ENCODE data around the gene BRF1.
A peak's percentile ranks its signal among the peaks of the same experiment; 100 is the strongest.
"Not testable (repeated sequence)": the region's sequence is repeated elsewhere in the genome, so short reads cannot be mapped to it uniquely, and the experiment has no call there.

BRF1 gene

DNA sequence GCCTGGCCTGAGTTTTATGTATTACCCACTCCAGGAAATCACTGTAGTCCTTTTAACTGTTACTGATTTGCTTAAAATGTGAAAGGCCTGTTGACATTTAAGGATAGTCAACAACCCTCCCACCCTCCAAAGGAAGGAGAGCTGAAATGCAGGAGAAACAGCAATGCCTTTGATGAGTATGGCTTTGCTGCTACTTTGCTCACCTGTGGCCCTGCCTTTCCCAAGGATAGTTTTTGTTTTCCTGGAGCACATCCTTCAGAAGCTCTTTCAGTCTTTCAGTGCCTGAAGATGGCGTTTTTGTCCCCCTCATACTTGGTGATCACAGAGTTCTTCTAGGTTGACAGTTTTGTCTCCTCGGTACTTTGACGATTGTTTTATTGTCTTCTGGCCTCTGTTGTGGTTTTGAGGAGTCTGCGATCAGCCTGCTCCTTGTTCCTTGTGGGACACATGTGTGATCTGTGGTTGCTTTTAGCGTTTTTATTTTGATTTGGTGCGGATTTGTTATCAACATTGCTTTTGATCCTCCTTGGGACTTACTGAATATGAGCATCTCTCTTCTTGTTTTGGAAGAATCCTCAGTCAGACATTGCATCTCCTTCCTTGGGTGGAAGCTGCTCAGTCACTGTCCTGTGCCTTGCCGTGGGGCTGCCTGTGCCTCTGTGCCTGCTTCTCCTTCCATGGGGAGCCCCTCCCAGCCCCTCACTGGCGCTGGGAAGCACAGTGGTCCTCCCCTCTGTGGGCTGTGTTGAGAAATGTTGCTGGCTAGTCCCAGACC, 31.0 kb upstream of the BRF1 start:
- no peak for DNase-seq

GRCh38 chr14:105330491-105330895, 29.7 kb upstream of the BRF1 start:
- DNase-seq = no peak

DNA sequence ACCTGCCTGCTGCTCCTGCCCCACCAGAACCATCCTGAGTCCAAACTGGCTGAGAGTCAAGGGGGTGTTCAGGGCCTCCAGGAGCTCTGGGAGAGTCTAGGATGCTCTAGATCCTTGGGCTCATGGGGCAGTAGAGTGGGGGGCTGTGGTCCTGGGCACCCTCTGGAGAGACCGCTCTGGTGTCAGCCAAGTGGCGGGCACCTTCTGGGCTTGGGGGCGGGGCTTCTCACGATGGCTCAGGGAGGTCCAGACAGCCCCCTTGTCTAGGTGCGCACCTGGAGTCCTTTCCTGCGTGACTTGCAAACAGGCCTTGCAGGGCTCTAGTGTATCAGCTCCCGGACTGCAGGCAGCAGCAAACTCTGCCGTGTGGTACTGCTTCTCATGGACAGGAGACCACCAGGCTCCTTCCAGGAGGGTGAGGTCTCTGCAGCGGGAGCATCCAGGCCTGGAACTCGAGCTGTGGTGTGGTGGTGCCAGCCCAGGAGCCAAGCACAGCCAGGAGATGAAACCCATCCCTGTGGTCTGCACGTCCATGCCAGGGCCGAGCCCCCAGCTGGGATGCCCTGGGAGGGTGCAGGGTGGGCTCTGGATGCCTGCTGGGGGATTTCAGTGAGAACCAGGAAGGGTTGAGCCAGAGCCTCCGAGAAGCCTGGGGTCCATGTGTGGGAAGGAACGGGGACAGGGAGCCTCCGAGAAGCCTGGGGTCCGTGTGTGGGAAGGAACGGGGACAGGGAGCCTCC, 28.8 kb upstream of the BRF1 start:
- no peak for DNase-seq

DNA sequence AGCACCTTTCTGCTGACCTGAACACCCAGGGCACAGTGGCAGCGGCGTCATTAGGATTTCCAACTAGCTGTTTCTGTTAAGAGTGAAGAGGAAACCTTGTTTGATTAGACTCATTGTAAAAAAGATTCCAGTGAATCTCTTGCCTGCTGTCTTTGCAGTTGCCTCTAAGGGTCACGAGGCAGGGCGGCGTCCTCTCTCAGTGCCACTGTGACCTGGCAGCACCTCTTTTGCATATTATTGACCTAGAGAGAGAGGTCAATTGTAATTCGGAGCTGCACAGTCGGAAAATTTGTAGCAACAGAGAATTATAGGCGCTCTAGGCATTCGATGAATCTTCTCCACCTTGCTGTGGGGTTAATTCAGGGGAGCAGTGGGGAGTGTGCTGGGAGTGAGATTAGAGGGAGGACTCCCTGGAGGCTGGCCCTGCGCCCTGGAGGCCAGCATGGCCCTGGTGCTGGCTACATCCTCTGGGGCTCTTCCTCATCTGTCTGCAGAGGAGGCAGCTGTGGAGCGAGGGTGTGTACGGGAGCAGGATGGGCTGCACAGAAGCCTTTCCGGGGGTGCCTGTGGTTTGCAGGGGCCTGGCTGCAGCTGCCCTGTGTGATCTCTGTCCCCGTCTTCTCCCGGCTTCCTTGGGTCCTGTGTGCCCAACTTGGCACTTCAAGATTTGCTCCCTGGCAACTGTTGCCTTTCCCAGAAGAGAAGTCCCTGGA, 28.0 kb upstream of the BRF1 start:
- no peak for DNase-seq

DNA sequence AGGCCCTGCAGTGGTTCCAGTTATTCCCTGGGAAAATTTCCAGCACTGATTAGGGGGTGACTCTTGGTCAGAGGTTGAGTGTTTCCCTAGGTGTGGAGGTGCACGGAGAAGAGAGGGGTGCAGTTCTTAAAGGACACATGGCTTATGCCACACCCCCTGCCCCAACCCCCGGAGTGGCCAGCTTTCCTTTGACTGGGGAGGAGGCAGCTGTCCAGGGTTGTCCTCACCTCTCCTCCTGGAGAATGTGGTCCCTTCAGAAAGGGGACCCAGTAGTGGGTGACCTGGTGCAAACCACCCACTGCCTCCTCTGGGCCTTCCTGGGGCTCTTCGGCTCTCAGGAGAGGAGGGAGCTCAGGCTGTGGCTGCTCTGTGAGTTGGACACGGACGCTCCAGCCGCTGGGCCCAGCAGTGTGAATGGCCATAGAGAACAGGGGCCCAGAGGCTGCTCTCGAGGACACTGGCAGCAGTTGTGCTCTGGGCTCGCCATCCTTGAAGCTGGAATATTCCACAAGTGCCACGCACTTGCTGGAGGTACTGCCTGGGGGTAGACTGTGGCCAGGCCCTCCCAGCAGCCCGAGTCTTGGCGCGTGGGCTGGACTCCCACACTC, 27.4 kb upstream of the BRF1 start:
- no peak for DNase-seq

DNA sequence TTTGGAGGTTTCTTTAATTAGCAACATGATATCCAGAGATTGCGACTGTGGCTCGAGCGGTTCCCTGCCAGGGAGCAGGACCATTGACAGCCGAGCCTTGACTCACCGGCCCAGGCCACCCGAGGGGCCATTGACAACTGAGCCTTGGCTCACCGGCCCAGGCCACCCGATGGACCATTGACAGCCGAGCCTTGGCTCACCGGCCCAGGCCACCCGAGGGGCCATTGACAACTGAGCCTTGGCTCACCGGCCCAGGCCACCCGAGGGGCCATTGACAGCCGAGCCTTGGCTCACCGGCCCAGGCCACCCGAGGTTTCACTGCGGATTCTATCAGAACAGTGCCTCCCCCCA, 26.9 kb upstream of the BRF1 start:
- not testable (repeated sequence) for DNase-seq

DNA sequence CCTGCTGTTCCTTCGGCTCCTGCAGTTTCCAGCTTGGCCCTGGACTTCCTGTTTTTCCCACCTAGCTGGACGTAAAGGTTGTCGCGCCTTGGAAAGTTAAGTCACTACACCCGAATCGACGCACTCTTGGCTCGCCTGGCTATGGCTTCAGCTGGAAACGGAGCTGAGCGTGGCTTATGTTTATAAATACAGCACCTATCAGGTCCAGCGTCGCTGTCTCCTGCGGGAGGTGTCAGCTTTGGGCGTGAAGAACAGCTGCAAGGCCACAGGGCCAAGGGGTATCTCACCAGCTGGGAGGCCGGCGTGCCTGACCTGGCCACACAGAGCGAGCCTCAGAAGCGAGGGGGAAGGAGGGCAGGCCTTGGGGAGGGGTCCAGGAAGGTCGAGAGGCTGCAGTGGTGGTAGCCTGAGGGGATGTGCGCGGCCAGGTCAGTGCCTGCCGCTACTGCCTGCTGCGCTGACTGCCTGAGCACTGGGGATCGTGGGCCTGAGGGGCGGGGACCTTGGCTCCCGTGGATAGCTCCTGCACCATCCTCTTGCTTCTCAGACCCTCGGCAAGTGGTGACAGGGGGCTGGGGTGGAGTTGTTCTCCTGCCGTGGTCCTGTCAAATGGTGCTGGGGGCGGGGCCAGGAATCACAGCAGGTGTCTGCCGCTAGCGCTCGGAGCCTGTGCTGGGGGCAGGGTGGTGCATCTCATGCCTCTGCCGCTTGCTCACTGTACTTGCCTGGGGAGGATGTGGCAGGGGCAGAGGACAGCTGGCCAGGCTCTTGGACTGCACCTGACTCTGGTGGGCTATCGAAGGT, 26.3 kb upstream of the BRF1 start:
- DNase-seq = peak; percentile 60

DNA sequence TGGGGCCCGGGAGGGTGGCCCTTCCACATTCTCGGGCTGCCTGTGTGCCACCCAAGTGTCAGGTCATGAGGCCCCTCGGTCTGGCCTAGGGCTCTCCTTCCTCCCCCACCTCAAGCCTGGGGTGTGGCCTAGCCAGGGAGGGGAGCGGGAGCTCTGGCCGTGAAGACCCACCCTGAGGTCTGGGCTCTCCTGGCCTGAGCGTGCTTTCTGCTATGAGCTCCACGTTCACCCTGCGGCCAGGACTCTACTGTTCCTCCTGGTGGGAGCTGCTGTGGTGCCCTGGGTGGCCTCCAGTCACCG, 25.7 kb upstream of the BRF1 start:
- no peak for DNase-seq

DNA sequence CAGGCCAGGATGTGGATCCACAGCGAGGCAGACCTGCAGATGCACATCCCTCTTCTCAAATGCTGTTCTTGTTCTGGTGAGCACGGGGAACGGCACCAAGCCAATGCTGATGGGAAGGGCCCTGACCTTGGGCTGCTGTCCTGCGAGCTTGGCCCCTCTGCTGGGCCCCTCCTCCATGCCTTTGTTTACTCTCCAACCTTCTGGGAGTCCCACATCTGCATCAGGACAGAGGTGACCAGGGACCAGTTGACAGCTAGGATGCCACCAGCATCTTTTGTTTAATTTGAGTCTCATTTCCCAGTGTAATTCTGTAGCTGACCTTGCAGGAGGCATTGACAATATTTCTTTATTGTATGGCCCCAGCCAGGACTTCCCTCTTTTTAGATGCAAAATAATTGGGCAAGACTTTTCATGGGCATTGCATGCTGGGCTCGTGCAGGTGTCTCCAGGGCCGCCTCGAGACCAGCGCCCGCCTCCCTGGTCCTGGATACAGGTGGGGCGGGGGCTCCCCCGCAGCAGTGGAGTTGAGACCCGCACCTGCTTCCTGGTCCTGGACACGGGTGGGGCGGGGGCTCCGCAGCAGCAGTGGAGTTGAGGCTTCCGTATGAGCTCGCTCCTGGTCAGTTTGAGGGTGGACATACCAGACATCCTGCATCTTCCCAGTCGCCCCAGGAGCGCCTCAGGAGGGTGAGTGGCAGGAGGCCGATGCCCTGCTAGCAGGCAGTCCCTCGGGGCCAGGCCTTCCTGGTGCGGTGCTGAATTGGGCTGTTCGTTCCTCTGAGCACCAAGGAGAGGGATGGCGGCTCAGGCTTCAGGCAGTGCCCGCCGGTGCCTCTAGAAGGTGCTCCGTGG, 25.1 kb upstream of the BRF1 start:
- DNase-seq = no peak

DNA sequence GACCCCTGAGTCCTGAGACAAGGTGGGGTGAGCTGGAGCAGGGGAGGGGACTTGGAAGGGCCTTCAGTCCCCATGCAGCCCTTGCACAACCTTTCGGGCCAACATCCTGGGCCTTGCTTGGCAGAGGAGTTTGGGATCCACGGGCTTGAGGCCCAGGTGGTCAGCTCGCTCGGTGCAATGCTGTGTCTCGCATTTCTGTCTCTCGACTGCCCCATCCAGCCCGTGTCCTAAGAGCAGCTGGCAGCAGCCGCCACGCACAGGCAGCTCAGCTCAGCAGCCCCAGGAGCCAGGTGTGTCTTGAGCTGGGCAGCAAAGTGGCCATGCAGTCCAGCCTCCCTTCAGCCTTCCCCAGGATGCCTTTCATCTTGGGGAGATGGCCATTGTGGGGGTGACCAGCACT, 24.5 kb upstream of the BRF1 start:
- DNase-seq = no peak

DNA sequence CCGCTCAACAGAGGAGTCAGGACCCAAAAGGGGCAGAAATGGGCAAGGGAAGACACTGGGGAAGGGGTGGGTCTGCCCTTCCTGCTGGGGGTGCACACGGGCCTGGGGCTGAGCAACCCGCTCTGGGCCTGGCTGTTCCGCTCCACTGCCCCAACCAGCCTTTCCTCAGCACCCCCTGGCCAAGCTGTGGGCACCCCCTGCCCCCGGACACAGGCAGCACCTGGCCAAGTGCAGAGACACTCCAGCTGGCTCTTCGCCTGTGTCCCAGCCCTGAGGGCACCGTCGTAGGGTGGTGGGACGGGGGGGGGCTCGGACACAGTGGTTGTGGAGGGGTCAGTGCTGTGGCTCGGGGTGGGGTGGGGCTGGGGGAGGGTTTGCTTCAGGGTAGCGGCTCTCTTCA, 24.1 kb upstream of the BRF1 start:
- DNase-seq = no peak

GRCh38 chr14:105324080-105324778, 23.4 kb upstream of the BRF1 start:
- peak; percentile 69 for DNase-seq

DNA sequence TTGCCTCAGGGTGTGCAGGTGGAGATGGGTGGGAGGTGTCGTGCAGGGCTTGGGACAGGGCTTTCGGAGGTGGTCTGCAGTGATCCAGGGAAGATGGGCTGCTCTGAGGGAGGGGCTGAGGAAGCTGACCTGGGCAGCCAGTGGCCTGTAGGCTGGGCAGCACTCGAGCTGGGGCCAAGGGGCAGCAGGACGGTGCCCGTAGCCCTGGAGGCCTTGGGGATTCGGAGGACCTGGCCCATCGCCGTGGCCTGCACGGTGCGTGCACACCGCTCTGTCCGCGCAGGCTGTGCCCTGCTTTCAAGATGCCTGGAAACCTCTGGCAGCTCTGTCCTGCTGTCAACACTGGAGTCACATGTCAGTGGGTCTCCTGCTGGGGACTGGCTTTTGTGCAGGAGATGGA, 22.9 kb upstream of the BRF1 start:
- no peak for DNase-seq

GRCh38 chr14:105322791-105323556, 22.2 kb upstream of the BRF1 start:
- DNase-seq = no peak

GRCh38 chr14:105317546-105317945, 16.7 kb upstream of the BRF1 start:
- DNase-seq = no peak

GRCh38 chr14:105316968-105317510, 16.2 kb upstream of the BRF1 start:
- no peak for DNase-seq

- DNase-seq = no peak
These were observed 15.8 kb upstream of the BRF1 start for GRCh38 chr14:105316577-105316941.

DNA sequence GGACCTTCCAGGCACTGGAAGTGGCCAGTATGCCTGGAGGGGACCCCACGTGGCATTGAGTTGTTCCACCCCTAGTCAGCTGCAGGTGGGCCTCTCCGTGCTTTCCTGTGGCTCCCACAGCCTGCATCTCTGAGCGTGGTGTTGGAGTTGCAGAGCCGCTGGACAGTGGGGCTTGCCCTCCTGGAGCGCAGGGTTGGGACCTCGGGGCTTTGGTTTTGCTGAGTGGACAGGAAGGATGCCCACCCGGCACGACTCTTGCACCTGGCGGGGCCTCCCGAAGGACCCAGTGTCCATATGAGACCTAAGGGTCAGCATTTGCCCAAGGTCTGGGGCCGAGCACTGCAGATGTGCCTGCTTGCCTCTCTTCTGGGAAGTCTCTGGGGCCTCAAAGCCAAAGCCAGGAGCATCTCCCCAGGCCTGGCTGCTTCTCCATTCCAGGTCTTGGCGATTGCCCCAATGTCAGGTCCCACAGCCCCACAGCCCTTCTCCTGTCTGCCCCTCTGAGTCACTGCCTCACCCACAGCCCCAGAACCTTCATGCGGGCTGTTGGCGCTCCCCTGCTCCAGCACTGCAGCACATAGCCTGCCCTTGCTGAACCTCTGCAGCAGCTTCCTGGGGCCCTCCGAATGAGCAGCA, 15.3 kb upstream of the BRF1 start:
- no peak for DNase-seq

GRCh38 chr14:105315211-105315721, 14.5 kb upstream of the BRF1 start:
- no peak for DNase-seq

All from right hindlimb (tissue), 1 donor.